Activated effector memory CD4-positive, alpha-beta T cell treated with anti-CD3 and anti-CD28 coated beads, Interleukin-2, amount 50 U/mL, for 16 hours (primary cell): Measurements from ENCODE around the gene APOL1.

Experiments used
- DNase-seq: peaks from one replicate; pipeline ENCODE4 v3.0.0-alpha.2; 2020

APOL1 gene

DNA sequence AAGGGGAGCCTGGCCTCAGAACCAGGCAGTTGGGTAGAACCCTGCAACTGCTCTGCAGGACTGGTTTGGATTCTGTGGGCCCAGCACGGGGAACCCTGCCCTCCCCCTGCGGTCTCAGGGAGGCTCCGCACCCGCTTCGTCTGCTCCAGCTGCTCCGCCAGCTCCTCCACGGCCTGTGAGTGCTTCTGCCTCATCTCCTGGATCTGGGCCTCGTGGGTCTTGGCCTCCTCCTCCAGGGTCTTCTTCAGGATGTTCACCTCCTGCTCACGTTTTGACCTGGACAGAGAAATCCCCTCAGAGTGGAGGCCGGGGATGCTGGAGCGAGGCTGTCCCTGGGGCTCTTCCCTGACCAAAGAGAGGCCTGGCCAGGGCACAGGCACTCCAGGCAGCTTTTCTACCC lies 41.9 kb downstream of the APOL1 start:
- DNase-seq, result no peak

DNA sequence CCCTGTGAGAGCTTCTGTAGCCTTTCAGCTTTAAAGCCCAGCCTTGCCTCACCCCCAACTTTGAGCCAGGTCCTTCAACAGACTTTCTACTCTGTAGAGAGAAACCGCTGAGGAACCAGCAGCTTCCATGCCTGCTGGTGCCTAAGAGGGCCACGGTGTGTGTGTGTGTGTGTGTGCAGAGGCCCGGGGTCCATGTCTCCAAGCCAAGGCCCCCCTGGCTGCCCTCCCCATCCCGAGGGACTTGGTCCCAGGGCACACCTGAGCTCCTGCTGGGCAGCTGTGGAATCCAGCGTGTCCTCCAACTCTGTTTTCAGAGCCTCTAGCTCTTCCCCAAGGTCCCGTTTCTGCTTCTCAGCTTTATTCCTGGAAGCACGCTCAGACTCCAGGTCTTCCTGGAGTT lies 42.3 kb downstream of the APOL1 start:
- DNase-seq, result no peak

DNA sequence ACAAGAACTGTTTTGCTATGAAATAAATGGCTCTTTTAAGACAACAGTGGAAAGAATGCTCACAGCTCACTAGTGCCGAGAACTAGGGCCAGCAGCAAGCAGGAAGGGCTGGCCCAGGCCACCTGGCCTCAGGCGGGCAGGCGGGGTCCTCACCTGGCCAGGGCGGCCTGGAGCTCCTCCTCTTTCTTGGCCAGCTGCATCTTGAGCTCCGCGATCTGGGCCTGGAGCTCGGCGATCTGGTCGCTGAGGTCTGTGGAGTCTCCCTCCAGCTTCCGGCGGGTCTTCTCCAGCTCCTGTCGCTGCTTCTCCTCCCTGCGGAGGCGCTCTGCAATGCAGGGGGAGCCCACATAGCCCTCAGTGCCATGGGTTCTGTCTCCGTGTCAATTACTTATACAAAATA lies 43.8 kb downstream of the APOL1 start:
- no peak for DNase-seq

DNA sequence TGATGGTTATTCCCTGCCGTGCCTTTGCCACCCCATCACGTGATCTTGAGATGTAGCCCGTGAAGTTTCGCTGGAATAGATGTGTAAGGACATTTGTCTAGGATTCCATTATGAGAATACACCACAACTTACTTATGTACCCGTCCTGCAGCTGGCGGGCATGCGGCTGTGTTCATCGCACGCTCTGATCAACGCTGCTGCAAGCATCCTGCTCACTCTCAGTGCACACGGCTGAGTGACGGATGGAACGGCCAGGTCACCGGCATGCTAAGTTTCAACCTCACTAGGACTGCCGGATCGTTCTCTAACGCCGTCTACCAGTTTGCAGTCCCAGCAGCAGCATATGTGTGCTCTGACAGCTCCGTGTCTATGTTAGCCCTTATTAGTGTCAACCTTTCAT lies 44.6 kb downstream of the APOL1 start:
- no peak for DNase-seq

DNA sequence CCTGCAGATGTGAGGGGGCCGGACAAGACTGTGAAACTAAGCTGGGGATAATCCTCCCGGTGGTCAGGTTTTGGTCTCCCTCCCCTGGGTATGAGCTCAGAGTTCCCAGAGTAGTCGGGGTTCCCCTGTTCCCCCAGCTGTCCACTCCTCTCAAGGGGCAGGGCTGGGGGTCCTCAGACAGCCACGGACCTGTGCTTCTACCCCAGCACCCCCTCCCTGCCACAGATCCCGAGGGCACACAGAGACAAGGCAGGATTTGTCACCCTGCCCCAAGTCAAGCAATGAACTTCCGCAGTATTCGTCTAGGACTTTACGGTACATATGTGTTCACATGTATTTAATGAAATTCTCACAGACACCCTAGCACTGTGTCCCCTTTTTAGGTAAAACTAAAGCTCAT lies 45.2 kb downstream of the APOL1 start:
- no peak for DNase-seq

DNA sequence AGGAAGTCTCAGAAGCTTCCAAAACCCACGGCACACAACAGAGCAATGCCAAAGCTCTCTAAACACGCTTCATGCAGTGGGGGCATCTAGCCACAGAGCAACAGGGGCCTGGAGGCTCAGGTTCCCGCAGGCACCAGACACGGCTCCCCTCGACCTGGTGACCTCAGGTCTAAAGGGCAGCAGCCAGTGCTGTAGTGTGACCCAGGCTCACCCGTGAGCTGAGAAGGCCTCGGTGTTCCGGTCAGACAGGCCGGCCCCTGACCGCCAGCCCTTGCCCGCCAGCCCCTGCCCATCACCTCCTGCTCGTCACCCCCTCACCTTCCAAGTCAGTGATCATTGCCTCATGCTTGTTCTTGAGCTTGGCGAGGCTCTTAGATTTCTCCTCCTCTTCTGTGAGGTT lies 45.7 kb downstream of the APOL1 start:
- DNase-seq, result no peak

DNA sequence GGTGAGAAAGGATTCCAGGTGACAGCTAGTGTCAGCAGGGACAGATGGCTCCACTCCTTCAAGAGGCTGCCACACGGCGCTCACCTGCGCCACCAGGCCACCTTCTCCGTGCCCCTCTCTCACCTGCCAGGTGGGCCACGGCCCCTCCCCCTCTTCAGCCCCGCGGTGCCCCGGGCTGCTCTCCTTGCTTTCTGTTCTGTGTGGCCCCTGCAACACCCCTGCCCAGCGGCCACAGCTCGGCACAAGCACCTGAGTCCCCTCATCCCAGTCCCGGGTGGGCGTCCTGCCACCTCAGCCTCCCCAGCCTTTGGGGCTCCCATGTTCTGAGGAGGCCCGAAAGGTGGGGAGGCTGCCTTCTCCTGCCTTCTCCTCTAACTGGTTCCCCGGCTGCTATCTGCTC lies 46.4 kb downstream of the APOL1 start:
- no peak for DNase-seq

DNA sequence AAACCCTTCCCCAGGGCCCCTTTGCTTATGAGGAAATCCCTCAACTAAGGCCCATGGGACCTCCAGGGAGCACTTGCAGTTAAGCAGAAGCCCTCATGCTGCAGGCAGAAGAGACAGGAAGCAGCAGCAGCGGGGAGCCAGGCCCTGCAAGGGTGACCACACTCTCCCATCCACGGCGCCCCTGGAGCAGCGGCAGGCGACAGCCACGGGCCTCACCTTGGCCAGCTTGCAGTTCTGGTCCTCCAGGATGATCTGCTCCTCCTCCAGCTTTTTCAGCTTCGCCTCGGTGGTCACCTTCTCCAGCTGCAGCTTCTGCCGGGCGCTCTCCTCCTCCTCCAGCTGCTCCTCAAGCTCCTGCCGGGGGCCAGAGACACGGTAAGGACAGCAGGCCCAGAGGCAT lies 47.0 kb downstream of the APOL1 start:
- no peak for DNase-seq

DNA sequence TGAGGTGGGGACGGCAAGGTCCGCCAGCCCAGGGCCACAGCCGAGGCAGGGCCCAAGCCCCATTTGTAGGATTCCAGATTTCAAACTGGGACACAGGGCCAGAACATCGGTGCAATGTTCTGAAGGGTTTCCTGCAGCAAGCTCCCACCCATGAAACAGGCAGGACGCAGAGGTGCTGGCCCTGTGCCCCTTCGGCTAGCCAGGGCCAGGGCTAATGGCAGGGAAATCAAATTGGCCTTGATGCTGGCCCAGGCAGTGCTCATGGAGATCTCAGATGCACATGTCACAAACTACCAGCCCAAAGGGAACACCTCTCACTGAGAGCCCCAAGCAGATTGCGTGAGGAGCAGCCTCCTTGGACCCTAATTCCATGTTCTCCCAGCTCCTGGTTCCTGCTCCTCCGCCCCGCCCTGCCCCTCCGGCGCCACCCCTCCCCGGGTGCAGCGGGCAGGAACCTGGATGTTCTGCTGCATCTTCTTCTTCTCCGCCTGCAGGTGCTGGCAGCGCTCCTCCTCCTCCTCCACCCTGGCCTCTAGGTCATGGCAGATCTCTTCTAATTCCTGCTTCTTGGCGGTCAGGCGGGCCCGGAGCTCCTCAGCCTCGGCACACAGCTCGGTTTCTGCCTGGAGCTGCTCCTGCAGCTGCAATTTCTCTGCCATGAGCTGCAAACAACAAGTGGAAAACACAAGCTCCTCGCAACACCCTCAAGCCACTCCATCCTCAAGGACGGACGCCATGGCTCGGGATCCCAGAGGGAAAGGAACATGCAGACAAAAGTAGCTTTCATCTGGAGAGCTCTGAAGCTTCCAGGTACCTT lies 47.7 kb downstream of the APOL1 start:
- no peak for DNase-seq

DNA sequence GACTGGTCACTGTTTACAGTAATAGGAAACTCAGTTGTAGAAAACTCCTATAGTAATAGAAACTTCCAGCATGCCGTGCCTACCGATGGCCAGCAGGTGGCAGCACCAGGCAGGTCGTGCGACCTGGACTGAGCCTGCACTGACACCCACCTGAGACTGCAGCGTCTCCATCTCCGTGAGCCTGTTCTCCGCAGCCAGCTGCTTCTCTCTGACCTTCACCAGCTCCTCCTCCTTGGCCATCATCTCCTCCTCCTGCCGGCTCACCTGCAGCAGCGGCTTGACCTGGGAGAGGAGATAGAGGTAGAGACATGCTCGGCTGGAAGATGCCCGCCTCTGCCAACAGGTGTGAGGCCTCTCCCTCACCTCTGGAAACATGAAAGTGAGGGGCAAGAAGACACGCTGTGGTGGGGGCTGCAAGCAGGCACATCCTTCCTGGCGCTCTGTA lies 48.5 kb downstream of the APOL1 start:
- peak; percentile 93 for DNase-seq

DNA sequence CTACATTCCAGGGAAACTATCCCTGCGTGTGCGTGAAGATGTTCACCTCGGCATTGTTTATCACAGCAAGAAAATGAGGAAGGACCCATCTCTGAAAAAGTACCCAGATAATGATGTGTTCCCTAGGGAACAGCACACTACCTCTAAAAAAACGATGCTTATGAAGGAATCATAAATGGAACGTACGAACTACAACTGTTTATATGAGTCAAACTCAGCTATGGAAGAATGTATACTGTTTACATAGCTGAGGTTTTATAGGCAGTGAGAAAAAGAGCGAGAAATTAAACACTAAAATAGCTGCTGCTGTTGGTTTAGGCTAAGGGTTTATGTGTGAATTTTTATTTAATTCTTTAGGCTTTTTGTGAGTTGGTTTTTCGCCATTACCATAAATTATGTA lies 48.9 kb downstream of the APOL1 start:
- no peak for DNase-seq

DNA sequence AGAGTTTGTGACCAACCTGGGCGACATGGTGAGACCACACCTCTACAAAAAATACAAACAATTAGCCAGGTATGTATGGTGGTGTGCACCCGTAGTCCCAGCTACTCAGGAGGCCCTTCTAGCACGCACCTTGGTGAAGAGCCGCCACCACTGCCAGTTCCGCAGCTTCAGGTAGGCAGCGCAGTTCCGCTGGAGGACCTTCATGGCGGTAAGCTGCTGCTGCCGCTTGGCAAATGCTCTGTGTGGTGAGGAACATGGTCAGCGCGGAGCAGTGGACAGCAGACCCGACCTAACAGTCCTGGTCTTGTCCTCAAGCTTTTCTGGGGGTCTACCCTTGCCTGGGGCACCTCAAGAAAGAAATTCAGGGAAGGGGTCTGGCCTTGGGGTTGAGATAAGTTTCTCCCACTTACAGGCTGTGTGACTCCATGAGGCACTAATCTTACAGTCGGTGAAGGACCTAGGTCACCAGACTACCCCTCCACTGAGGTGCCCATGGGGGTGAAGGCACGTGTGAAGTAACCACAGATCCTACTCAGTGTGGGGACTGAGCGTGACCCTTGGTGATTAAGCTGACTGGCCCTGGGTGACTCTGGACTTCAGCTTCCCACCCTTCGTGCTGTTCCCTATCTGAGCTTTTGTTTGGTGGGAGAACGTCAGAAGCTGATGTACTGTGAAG lies 49.6 kb downstream of the APOL1 start:
- no peak for DNase-seq

DNA sequence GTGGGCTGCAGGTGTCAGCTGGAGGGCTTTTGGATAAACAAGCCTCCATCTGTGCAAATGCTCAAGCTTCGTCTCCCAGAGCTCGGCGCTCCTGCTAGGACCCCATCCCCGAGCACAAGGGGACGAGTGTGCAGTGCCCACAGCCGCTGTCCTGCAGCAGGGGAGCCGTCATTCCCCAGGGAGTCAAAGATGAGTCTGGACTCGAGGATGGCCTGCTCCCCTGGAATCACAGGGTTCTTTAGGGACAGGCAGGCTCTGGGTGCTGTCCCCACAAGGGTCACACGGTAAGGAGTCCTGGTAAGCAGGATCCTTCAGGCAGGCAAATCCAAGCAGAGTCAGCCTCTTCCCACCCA lies 50.2 kb downstream of the APOL1 start:
- no peak for DNase-seq

DNA sequence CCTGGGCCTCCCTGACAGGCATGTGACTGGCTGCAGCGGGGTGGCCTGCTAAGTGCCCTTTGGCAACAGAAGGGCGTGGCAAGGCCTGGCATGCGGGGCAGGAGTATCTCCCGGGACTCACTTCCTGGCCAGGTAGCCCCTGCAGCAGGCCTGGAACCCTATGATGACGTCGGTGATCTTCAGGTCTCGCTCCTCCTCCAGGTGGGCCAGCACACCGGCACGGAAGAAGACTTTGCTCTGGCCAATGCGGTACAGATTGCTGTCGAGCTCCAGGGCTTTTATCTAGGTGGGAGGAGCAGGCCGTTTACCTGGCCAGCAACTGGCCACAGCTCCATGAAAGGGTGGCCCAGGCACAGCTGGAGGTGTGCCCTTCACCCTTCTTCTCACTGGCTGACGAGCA lies 50.9 kb downstream of the APOL1 start:
- no peak for DNase-seq

DNA sequence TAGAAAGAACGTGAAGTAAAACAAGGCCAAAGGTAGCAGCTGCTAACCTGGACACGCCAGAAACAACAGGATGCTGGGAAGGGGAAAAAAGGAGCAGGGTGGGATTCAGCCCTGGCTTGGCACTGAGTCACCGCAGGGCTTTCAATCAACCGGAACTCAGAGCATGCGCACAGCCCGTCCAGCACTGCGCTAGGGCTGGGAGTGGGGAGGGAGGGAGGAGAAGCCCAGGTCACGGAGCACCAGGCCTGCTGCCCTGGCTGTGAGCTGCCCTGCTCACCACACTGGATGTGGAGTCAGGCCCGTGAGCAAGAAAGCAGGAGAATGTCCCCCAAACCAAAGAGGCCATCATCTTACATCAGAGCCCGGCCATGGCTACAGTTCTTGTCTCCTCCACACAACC lies 51.5 kb downstream of the APOL1 start:
- no peak for DNase-seq

DNA sequence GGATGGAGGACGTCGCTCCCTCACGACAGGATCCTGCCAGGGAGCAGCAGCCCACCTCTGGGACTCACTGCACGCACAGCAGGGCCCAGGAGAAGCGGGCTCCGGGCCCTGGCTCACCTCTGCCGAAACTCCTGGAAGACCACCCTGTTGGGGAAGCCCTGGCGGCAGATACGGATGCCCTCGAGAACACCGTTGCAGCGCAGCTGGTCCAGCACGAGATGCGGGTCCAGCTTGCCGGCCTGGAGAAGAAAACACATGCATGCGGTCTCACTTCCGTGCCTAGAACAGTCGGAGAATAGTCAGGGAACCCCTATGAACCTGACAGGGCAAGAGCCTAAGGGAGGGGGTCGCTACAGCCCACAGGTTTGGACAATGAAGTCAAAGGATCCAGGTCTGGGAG lies 52.9 kb downstream of the APOL1 start:
- DNase-seq, result no peak

DNA sequence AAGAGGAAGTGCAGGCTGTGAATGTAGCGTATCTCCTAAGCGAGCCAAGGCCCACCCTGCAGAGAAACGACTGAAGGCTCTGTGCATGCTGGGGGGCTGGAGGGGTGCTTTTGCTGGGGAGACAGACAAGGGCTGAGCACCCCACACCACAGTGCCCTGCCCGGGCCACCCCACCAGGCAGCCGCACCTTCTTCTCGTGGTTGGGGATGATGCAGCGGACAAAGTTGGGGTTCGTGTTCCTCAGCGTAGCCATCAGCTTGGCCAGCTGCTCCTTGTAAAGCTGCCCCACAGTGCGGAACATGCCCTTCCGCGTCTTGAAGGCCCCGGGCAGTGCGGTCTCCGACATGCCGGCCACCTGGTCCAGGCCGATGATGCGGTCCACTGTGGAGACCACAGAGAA lies 53.3 kb downstream of the APOL1 start:
- DNase-seq, result no peak

DNA sequence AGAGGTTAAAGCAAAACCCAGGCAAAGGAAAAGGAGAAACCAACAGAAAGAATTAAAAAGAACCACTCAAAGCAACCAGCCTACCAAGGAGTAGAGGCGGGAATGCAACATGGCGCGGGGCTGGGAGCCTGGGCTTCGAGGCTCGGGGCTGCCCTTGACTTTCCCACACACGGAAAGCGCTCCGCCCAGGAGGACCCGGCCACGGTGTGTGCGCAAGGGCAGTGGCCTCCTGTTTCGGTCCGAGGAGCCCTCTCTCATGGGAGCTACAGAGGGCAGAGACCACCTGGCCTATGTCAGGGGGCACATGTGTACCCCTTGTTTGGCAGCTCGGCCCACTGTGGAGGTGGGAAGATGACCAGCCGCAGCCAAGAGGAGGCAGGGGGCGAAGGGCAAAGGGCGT lies 55.9 kb downstream of the APOL1 start:
- no peak for DNase-seq

DNA sequence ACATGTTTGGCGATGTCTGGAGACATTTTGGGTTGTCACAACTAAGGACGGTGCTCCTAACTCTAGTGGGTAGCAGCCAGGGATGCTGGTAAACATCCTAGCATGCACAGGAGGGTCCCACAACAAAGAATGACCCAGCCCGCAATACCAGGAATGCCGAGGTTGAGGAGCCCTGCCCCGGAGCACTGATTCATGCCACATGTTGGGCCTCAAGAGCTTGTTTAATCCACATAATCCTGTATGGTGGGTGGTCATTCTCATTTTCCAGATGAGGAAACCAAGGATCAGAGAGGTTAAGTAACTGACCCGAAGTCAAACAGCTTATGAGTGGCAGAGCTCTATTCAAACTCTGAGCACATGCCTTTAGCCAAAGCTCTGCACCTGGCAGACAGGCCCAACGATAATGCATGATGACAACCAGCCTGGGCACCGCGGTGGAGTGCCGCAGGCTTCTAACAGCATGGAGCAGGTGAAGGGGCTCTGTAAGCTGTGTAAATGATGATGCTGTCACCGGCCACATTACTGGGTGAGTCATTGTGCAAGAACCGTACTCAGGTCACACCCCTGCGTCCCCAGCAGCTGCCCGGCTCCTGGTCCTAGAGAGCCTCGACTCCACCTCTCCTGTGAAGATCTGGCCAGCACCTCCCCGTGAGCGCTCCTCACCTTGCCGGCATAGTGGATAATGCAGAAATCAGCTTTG lies 58.6 kb downstream of the APOL1 start:
- DNase-seq, result no peak

DNA sequence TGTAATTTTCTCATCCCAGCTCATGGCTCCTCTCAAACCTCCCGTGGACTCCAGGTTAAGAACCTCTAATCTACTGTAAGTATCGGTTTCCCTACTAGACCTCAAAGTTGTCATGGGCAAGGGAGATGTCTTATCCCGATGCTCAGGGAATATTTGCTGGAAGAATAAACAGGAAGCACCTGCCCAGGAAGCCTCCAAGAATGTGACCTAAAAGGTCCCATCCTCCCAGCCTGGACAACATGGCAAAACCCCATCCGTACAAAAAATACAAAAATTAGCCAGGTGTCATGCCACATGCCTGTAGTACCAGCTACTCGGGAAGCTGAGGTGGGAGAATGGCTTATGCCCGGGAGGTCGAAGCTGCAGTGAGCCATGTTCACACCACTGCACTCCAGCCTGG lies 62.4 kb downstream of the APOL1 start:
- no peak for DNase-seq

DNA sequence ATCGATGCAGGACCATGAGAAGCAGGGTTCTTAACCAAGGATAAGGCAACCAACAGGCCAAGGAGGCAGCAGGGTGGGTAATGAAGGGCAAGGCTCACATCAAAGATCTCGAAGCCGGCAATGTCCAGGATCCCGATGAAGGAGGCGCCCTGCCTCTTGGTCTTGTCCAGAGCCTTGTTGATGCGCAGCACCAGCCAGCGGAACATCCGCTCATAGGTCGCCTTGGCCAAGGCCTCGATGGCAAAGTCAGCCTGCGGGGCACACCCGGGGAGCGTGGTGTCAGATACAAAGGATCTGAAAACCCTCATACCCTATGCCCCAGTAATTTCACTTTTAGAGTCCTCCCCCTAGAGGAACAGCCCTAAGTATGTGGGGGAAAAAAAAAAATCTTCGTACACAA lies 63.5 kb downstream of the APOL1 start:
- no peak for DNase-seq
